IMR-90 (cell line): Measurements from ENCODE around the gene MAEA. TPM values are rescaled to one million over a fixed set of nuclear protein-coding genes. Genes with fewer than 3 reads are reported as not detected.

Experiments used
- ATAC-seq: fragments of 200-7000 bp; cut with Tn5 transposase; 2 replicates; pipeline ENCODE4 v1.9.1; 2020; ENCODE audit warnings: low read depth, mild to moderate bottlenecking, moderate library complexity
- BruUV-seq: library from RNA; stranded (reverse); fragments of 400-500 nt; replicated peaks from 2 replicates; lab custom pipeline; 2021; lab: Mats Ljungman, UMichigan
- CTCF ChIA-PET: fragments of 300-600 bp; formaldehyde crosslinking; extraction: SDS; loops from one replicate; lab custom pipeline; 2021; ENCODE audit warnings: antibody characterized with exemption; lab: Yijun Ruan, JAX
- POLR2A ChIA-PET: fragments of 300-600 bp; sonication (Branson Sonifier 250); formaldehyde crosslinking; loops from one replicate; lab custom pipeline; 2022; ENCODE audit warnings: antibody characterized with exemption; ENCODE audit not compliant: unreplicated experiment; lab: Charles Lee
- DNase-seq: peaks from one replicate; pipeline ENCODE4 v3.0.0; 2013
- H2AFZ ChIP-seq: replicated peaks from 2 replicates; pipeline ENCODE3; 2013; ENCODE audit warnings: low read length, mild to moderate bottlenecking; ENCODE audit not compliant: poor library complexity
- H2AK5ac ChIP-seq: 2 replicates; pipeline ENCODE4 v1.6.1; 2013; ENCODE audit warnings: low read depth, low read length, inconsistent platforms
- H2AK9ac ChIP-seq: replicated peaks from 2 replicates; pipeline ENCODE3; 2013; ENCODE audit warnings: mild to moderate bottlenecking, low read depth, low read length, moderate library complexity; ENCODE audit not compliant: poor library complexity
- H2BK120ac ChIP-seq: 2 replicates; pipeline ENCODE4 v1.6.1; 2013; ENCODE audit warnings: low read depth, low read length, inconsistent platforms
- H2BK15ac ChIP-seq: 3 replicates; pipeline ENCODE4 v1.6.1; 2013; ENCODE audit warnings: low read depth, low read length, inconsistent platforms
- H2BK20ac ChIP-seq: 2 replicates; pipeline ENCODE4 v1.6.1; 2013; ENCODE audit warnings: low read depth, mild to moderate bottlenecking, inconsistent platforms, low read length, moderate library complexity
- H2BK5ac ChIP-seq: 2 replicates; pipeline ENCODE4 v1.6.1; 2013; ENCODE audit warnings: mild to moderate bottlenecking, low read depth, low read length, inconsistent platforms; ENCODE audit not compliant: poor library complexity, severe bottlenecking
- H3K14ac ChIP-seq: replicated peaks from 2 replicates; pipeline ENCODE4 v1.6.1; 2013; ENCODE audit warnings: low read depth, low read length, inconsistent platforms
- H3K18ac ChIP-seq: 2 replicates; pipeline ENCODE4 v1.6.1; 2013; ENCODE audit warnings: low read depth, low read length, control low read depth
- H3K23ac ChIP-seq: 2 replicates; pipeline ENCODE4 v1.6.1; 2013; ENCODE audit warnings: low read depth, low read length, inconsistent platforms
- H3K27ac ChIP-seq: 2 replicates; pipeline ENCODE4 v1.5.1; 2013; ENCODE audit warnings: mild to moderate bottlenecking, control low read depth, low read length; ENCODE audit not compliant: insufficient read depth
- H3K27me3 ChIP-seq: 2 replicates; pipeline ENCODE4 v1.6.1; 2013; ENCODE audit warnings: low read length; ENCODE audit not compliant: control insufficient read depth, insufficient read depth
- H3K36me3 ChIP-seq: 2 replicates; pipeline ENCODE4 v1.6.1; 2013; ENCODE audit warnings: low read length, mixed read lengths; ENCODE audit not compliant: control insufficient read depth, insufficient read depth
- H3K4ac ChIP-seq: 2 replicates; pipeline ENCODE4 v1.6.1; 2013; ENCODE audit warnings: low read depth, low read length, inconsistent platforms
- H3K4me1 ChIP-seq: 2 replicates; pipeline ENCODE4 v1.6.1; 2013; ENCODE audit warnings: low read length, mixed read lengths; ENCODE audit not compliant: control insufficient read depth, insufficient read depth
- H3K4me2 ChIP-seq: 2 replicates; pipeline ENCODE4 v1.6.1; 2013; ENCODE audit warnings: low read depth, mild to moderate bottlenecking, control low read depth, low read length, moderate library complexity
- H3K4me3 ChIP-seq: 2 replicates; pipeline ENCODE4 v1.5.1; 2013; ENCODE audit warnings: low read depth, mild to moderate bottlenecking, control low read depth, low read length, moderate library complexity; ENCODE audit not compliant: insufficient read depth
- H3K56ac ChIP-seq: 2 replicates; pipeline ENCODE4 v1.6.1; 2013; ENCODE audit warnings: low read length, inconsistent platforms; ENCODE audit not compliant: insufficient read depth; ENCODE audit errors: extremely low read depth
- H3K79me1 ChIP-seq, 2 experiments: 2 replicates each; pipeline ENCODE4 v1.6.1; 2013; ENCODE audit warnings: low read length in 2 of 2, inconsistent platforms in 1 of 2, low read depth in 1 of 2
- H3K9ac ChIP-seq: 2 replicates; pipeline ENCODE4 v1.6.1; 2013; ENCODE audit warnings: low read depth, low read length, control low read depth
- H3K9me1 ChIP-seq: 2 replicates; pipeline ENCODE4 v1.6.1; 2013; ENCODE audit warnings: low read length, inconsistent platforms; ENCODE audit not compliant: insufficient read depth
- H3K9me3 ChIP-seq: 2 replicates; pipeline ENCODE4 v1.6.1; 2013; ENCODE audit warnings: low read length; ENCODE audit not compliant: control insufficient read depth, insufficient read depth
- H4K20me1 ChIP-seq: 2 replicates; pipeline ENCODE4 v1.6.1; 2013; ENCODE audit warnings: low read length, inconsistent platforms; ENCODE audit not compliant: insufficient read depth
- H4K5ac ChIP-seq: 2 replicates; pipeline ENCODE4 v1.6.1; 2013; ENCODE audit warnings: mild to moderate bottlenecking, low read depth, low read length, control low read depth
- H4K8ac ChIP-seq, 2 experiments: 2 replicates each; pipeline ENCODE4 v1.6.1; 2013; ENCODE audit warnings: low read depth in 2 of 2, low read length in 2 of 2, control low read depth in 1 of 2, inconsistent platforms in 1 of 2
- H4K91ac ChIP-seq: 2 replicates; pipeline ENCODE4 v1.6.1; 2013; ENCODE audit warnings: low read depth, low read length, inconsistent platforms; ENCODE audit not compliant: insufficient read depth
- BHLHE40 ChIP-seq: fragments of 150-350 bp; IDR thresholded peaks from 2 replicates; pipeline ENCODE4 v1.6.1; 2016; ENCODE audit warnings: mild to moderate bottlenecking, low read depth, low read length
- CEBPB ChIP-seq: IDR thresholded peaks from 2 replicates; pipeline ENCODE4 v1.6.1; 2012; ENCODE audit warnings: low read depth, low read length, improper control_type of control experiment
- CHD1 ChIP-seq: IDR thresholded peaks from 2 replicates; pipeline ENCODE4 v1.6.1; 2012; ENCODE audit warnings: low read depth, low read length, improper control_type of control experiment
- CTCF ChIP-seq: conservative IDR thresholded peaks from 2 replicates; pipeline ENCODE4 v1.5.1; 2012; ENCODE audit warnings: mild to moderate bottlenecking, low read depth, low read length, improper control_type of control experiment
- FOS ChIP-seq: fragments of 150-350 bp; IDR thresholded peaks from 2 replicates; pipeline ENCODE4 v1.6.1; 2016; ENCODE audit warnings: low read depth, low read length
- MAZ ChIP-seq: IDR thresholded peaks from 2 replicates; pipeline ENCODE4 v1.6.1; 2012; ENCODE audit warnings: low read depth, mild to moderate bottlenecking, low read length, improper control_type of control experiment, moderate library complexity, borderline replicate concordance
- MXI1 ChIP-seq: IDR thresholded peaks from 2 replicates; pipeline ENCODE4 v1.6.1; 2012; ENCODE audit warnings: low read depth, mild to moderate bottlenecking, low read length, moderate library complexity, borderline replicate concordance
- NFE2L2 ChIP-seq: fragments of 150-350 bp; IDR thresholded peaks from 2 replicates; pipeline ENCODE4 v1.6.1; 2016; ENCODE audit warnings: low read depth, mild to moderate bottlenecking, low read length
- POLR2A ChIP-seq: IDR thresholded peaks from 2 replicates; pipeline ENCODE4 v1.6.1; 2012; ENCODE audit warnings: mild to moderate bottlenecking, low read depth, low read length
- RAD21 ChIP-seq: IDR thresholded peaks from 2 replicates; pipeline ENCODE4 v1.6.1; 2012; ENCODE audit warnings: low read length, improper control_type of control experiment
- RCOR1 ChIP-seq: IDR thresholded peaks from 2 replicates; pipeline ENCODE4 v1.6.1; 2012; ENCODE audit warnings: mild to moderate bottlenecking, low read length, improper control_type of control experiment; ENCODE audit not compliant: insufficient replicate concordance
- RFX5 ChIP-seq: IDR thresholded peaks from 2 replicates; pipeline ENCODE4 v1.8.0; 2012; ENCODE audit warnings: low read depth, mild to moderate bottlenecking, low read length, moderate library complexity
- SMC3 ChIP-seq: fragments of 150-350 bp; IDR thresholded peaks from 2 replicates; pipeline ENCODE4 v1.6.1; 2016; ENCODE audit warnings: low read depth, mild to moderate bottlenecking, antibody characterized with exemption, low read length, moderate library complexity
- USF2 ChIP-seq: fragments of 150-350 bp; IDR thresholded peaks from 2 replicates; pipeline ENCODE4 v1.6.1; 2017; ENCODE audit warnings: mild to moderate bottlenecking, antibody characterized with exemption, low read length, low read depth
- WGBS, 2 experiments: methylation state at CpG; one replicate each; pipeline versions ENCODE4 v1.1.5 to v1.1.7; 2013; ENCODE audit warnings: missing lambda C conversion rate in 2 of 2; ENCODE audit not compliant: insufficient read length in 1 of 2; ENCODE audit errors: extremely low coverage in 2 of 2; 5-methylcytosine and 5-hydroxymethylcytosine counted together
- dilution Hi-C: fragments of 300-500 bp; cut with HindIII; formaldehyde crosslinking; loops from one replicate; pipeline ENCODE4 v1.14.3; 2018; ENCODE audit warnings: low sequenced_read_pairs; ENCODE audit not compliant: unreplicated experiment
- in situ Hi-C: fragments of 300-500 bp; cut with MboI; formaldehyde crosslinking; loops from 3 replicates; pipeline ENCODE4 v1.14.3; 2019; ENCODE audit warnings: low sequenced_read_pairs, inconsistent platforms, mixed read lengths
- intact Hi-C: fragments of 100-400 bp; cut with micrococcal nuclease; formaldehyde crosslinking; loops from 2 replicates; pipeline ENCODE4 v1.10.0; 2022
- polyA plus RNA-seq, 3 experiments: library from polyadenylated mRNA; depleted of rRNA; stranded (reverse); fragments of >200 nt; gene quantifications; 2 replicates each; pipeline ENCODE4 v1.2.3, GENCODE V29; 2012; ENCODE audit warnings: low replicate concordance in 1 of 3
- total RNA-seq: library from RNA; depleted of rRNA; stranded (reverse); fragments of >200 nt; gene quantifications from 2 replicates; pipeline ENCODE4 v1.2.3, GENCODE V29; 2012

Gene MAEA
- total and polyA plus RNA-seq, 2 of the 4 experiments (the other 2 are of a cell fraction) = 61.5 to 108 TPM

- intact Hi-C loops = loop anchor here (1.0 kb wide), 1 partner anchor 222 kb away; no protein-coding TSS in a partner anchor
- Histone ChIP-seq H3K23ac (no peak overlapping the region), H3K36me3 (peaks cover 33% of the 10 kb centered on the region; the same call in 1 of the 2 replicates), H3K27me3 (no peaks in the 10 kb centered on the region), H3K79me1 (peaks cover 12 to 24% of the 10 kb centered on the region in 2 experiments), H3K56ac (peak overlapping the region; percentile 10; the same call in 1 of the 2 replicates), H3K9me1 (0 out of 2 replicates have a peak, but pooled peaks cover 3% of the 10 kb centered on the region), H2AK9ac (peak overlapping the region; percentile 63), H3K9me3 (no peaks in the 10 kb centered on the region), H4K5ac (peak overlapping the region; percentile 44; the same call in 1 of the 2 replicates), H3K27ac (no peak overlapping the region), H2BK15ac (no peak overlapping the region), H3K18ac (no peak overlapping the region), H4K8ac (peak overlapping the region in 1 of 2 experiments; percentile 75; a peak in 2 of 4 replicates), H2AFZ (peak overlapping the region; percentile 93), H3K9ac (no peak overlapping the region; the same call in 1 of the 2 replicates), H3K4me3 (no peak overlapping the region), H2AK5ac (no peak overlapping the region; the same call in 1 of the 2 replicates), H4K91ac (no peak overlapping the region), H3K4me1 (peaks cover 5% of the 10 kb centered on the region), H2BK120ac (no peak overlapping the region), H3K4ac (peak overlapping the region; percentile 50; the same call in 1 of the 2 replicates), H2BK5ac (no peak overlapping the region), H4K20me1 (peaks cover 7% of the 10 kb centered on the region; the same call in 1 of the 2 replicates), H2BK20ac (no peak overlapping the region), H3K14ac (no peak overlapping the region), H3K4me2 (no peak overlapping the region)
- dilution Hi-C loops = no loop called here
- ATAC-seq (peak; percentile 24), DNase-seq (peak; percentile 70)
- CTCF ChIA-PET = no interaction called here
- no TSS peak for BruUV-seq
- 34% methylated on average over 10 of the region's 24 CpGs; no CpG with 5 or more reads in 1 of the 2 experiments for WGBS, 2 experiments
- TF ChIP-seq RAD21 (peak; percentile 78), POLR2A (no peak), RFX5 (no peak), MXI1 (no peak), USF2 (no peak), SMC3 (peak; percentile 85), CEBPB (no peak), FOS (no peak), RCOR1 (no peak), CHD1 (no peak), MAZ (no peak; the same call in 1 of the 2 replicates), NFE2L2 (no peak), BHLHE40 (no peak), CTCF (peak; percentile 86)
- POLR2A ChIA-PET = no interaction called here
- in situ Hi-C loops = loop anchor here (5.0 to 10.0 kb wide), 2 partner anchors 220 to 283 kb away; no protein-coding TSS in a partner anchor
These were observed 62.3 kb downstream of the MAEA start for GRCh38 chr4:1351854-1352566.
